Right hindlimb (tissue), 1 donor: Measurements from ENCODE around the gene FREM2.

ENCODE experiments used
- DNase-seq: peaks from one replicate; pipeline ENCODE4 v3.0.0-alpha.2; 2018

FREM2 gene

GRCh38 chr13:38766799-38767198, 79.9 kb downstream of the FREM2 start:
- no peak for DNase-seq

- no peak for DNase-seq
Measured at GRCh38 chr13:38767506-38768265, 80.8 kb downstream of the FREM2 start.

GRCh38 chr13:38769526-38769925, 82.6 kb downstream of the FREM2 start:
- DNase-seq = no peak

- no peak for DNase-seq
Measured at GRCh38 chr13:38775085-38775484, 88.2 kb downstream of the FREM2 start.

- DNase-seq = no peak
Measured at GRCh38 chr13:38777347-38778119, 90.7 kb downstream of the FREM2 start.

GRCh38 chr13:38781539-38781938, 94.7 kb downstream of the FREM2 start:
- no peak for DNase-seq

GRCh38 chr13:38784036-38784880, 97.4 kb downstream of the FREM2 start:
- DNase-seq = no peak

- DNase-seq = no peak
Measured at GRCh38 chr13:38785042-38785441, 98.2 kb downstream of the FREM2 start.

- DNase-seq = no peak
Measured at GRCh38 chr13:38785490-38785889, 98.6 kb downstream of the FREM2 start.

GRCh38 chr13:38787550-38787949, 100.7 kb downstream of the FREM2 start:
- no peak for DNase-seq

GRCh38 chr13:38796890-38797289, 110.0 kb downstream of the FREM2 start:
- DNase-seq = no peak

- no peak for DNase-seq
Measured at GRCh38 chr13:38803531-38803930, 116.7 kb downstream of the FREM2 start.

GRCh38 chr13:38804061-38804460, 117.2 kb downstream of the FREM2 start:
- DNase-seq = no peak

GRCh38 chr13:38804536-38804935, 117.7 kb downstream of the FREM2 start:
- no peak for DNase-seq

- no peak for DNase-seq
Measured at GRCh38 chr13:38814331-38814730, 127.5 kb downstream of the FREM2 start.

- DNase-seq = peak; percentile 29
Measured at GRCh38 chr13:38819053-38819452, 132.2 kb downstream of the FREM2 start.

- DNase-seq = no peak
Measured at GRCh38 chr13:38819596-38819995, 132.7 kb downstream of the FREM2 start.

GRCh38 chr13:38821770-38822551, 135.1 kb downstream of the FREM2 start:
- no peak for DNase-seq

GRCh38 chr13:38824342-38824741, 137.5 kb downstream of the FREM2 start:
- no peak for DNase-seq

GRCh38 chr13:38826182-38826813, 139.4 kb downstream of the FREM2 start:
- DNase-seq = no peak

GRCh38 chr13:38830442-38831045, 143.7 kb downstream of the FREM2 start:
- peak; percentile 48 for DNase-seq

GRCh38 chr13:38844581-38844980, 157.7 kb downstream of the FREM2 start:
- DNase-seq = no peak
